IPS-15b (cell line): ENCODE results near the gene EZR.

ENCODE experiments used
- H3K27me3 ChIP-seq: one replicate; pipeline ENCODE4 v1.6.1; 2013; ENCODE audit warnings: low read length; ENCODE audit not compliant: control insufficient read depth, insufficient read depth
- H3K36me3 ChIP-seq: one replicate; pipeline ENCODE4 v1.6.1; 2013; ENCODE audit warnings: low read length; ENCODE audit not compliant: control insufficient read depth, insufficient read depth
- H3K4me1 ChIP-seq: one replicate; pipeline ENCODE4 v1.6.1; 2013; ENCODE audit warnings: mild to moderate bottlenecking, low read length; ENCODE audit not compliant: control insufficient read depth, insufficient read depth
- H3K4me3 ChIP-seq: one replicate; pipeline ENCODE4 v1.5.1; 2013; ENCODE audit warnings: low read depth, low read length
- H3K9ac ChIP-seq: one replicate; pipeline ENCODE4 v1.6.1; 2013; ENCODE audit warnings: low read depth, mild to moderate bottlenecking, low read length
- H3K9me3 ChIP-seq: one replicate; pipeline ENCODE4 v1.6.1; 2013; ENCODE audit warnings: mild to moderate bottlenecking, low read length; ENCODE audit not compliant: control insufficient read depth, insufficient read depth

EZR gene

GRCh38 chr6:158853072-158853879 is 34.1 kb upstream of the EZR start:
- no peaks in the 10 kb centered on the region for H3K36me3 ChIP-seq
- no peaks in the 10 kb centered on the region for H3K9me3 ChIP-seq
- H3K4me3 ChIP-seq, result peak overlapping the region; percentile 18
- no peaks in the 10 kb centered on the region for H3K27me3 ChIP-seq
- H3K9ac ChIP-seq, result no peak overlapping the region
- H3K4me1 ChIP-seq, result peaks cover 29% of the 10 kb centered on the region

DNA sequence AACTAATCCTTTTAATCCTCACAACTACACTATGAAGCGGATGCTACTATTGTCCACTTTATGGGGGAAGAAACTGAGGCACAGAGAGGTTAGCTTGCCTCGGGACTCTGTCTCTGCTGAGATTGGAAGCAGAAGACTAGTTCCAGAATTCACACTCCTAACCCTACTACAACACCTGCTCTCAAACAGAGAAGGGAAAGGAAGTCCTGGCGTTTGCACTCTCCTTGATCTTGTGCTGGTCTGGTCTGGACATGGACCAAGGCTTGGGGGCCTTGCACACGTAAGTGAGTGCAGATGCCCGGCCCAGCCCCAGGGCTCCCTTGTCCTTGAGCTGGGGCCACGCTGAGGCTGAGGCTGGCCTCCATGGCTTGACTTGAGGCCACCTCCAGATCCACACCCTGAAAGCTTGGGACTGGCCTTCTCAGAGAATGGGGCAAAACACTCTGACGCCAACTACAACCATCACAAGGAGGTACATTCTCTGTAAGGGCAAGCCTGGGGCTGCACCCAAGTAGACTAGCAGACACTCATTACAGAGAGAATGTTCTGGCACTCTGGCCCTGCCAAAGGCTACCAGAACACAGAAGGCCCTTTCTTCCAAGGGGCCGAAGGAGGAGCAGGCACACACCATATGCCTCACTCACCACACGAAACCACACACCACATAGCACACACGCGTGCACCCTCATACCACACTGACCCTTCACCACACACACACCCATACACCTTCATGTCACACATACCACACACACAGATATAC is 33.3 kb upstream of the EZR start:
- H3K9ac ChIP-seq, result no peak overlapping the region
- H3K36me3 ChIP-seq, result no peaks in the 10 kb centered on the region
- peak overlapping the region; percentile 18 for H3K4me3 ChIP-seq
- H3K27me3 ChIP-seq, result no peaks in the 10 kb centered on the region
- H3K9me3 ChIP-seq, result no peaks in the 10 kb centered on the region
- H3K4me1 ChIP-seq, result peaks cover 29% of the 10 kb centered on the region

- no peak overlapping the region for H3K9ac ChIP-seq
These were observed 31.6 kb upstream of the EZR start for GRCh38 chr6:158850807-158851115.

GRCh38 chr6:158849899-158850806 is 31.0 kb upstream of the EZR start:
- Histone ChIP-seq H3K36me3 (no peaks in the 10 kb centered on the region), H3K9me3 (no peaks in the 10 kb centered on the region), H3K27me3 (no peaks in the 10 kb centered on the region), H3K4me3 (no peak overlapping the region), H3K9ac (no peak overlapping the region), H3K4me1 (peaks cover 29% of the 10 kb centered on the region)

More at GRCh38 chr6:158850807-158851115, 31.6 kb upstream of the EZR start:
- no peaks in the 10 kb centered on the region for H3K27me3 ChIP-seq
- no peaks in the 10 kb centered on the region for H3K36me3 ChIP-seq
- peaks cover 29% of the 10 kb centered on the region for H3K4me1 ChIP-seq
- H3K9me3 ChIP-seq, result no peaks in the 10 kb centered on the region
- H3K4me3 ChIP-seq, result no peak overlapping the region

GRCh38 chr6:158848490-158848895 is 29.3 kb upstream of the EZR start:
- Histone ChIP-seq H3K4me1 (peaks cover 16% of the 10 kb centered on the region), H3K9ac (no peak overlapping the region), H3K9me3 (no peaks in the 10 kb centered on the region), H3K36me3 (no peaks in the 10 kb centered on the region), H3K27me3 (no peaks in the 10 kb centered on the region), H3K4me3 (no peak overlapping the region)

- peaks cover 12% of the 10 kb centered on the region for H3K4me1 ChIP-seq
- H3K4me3 ChIP-seq, result no peak overlapping the region
- H3K27me3 ChIP-seq, result no peaks in the 10 kb centered on the region
- no peaks in the 10 kb centered on the region for H3K36me3 ChIP-seq
- no peaks in the 10 kb centered on the region for H3K9me3 ChIP-seq
- H3K9ac ChIP-seq, result no peak overlapping the region
These were observed 28.6 kb upstream of the EZR start for GRCh38 chr6:158847786-158848185.

DNA sequence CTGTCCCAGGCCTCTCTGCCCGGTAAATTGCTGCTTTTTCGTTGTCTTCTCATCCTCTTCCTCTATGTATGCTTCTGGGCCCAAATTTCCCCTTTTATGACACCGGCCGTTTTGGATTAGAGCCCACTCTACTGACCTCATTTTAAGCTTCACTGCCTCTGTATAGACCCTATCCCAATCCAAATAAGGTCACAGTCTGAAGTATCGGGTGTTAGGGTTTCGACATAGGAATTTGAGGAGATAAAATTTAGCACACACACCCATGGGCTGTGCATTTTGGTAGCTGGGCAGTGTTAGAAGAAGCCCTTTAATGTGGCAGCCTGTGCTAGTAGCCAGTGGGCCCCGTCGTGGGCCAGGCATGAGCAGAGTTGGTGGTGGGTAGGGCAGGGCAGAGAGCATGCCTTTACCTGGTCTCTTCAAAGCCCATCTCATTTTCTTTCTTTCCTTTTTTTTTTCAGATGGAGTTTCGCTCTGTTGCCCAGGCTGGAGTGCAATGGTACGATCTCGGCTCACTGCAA is 27.9 kb upstream of the EZR start:
- H3K27me3 ChIP-seq, result no peaks in the 10 kb centered on the region
- no peak overlapping the region for H3K4me3 ChIP-seq
- no peaks in the 10 kb centered on the region for H3K36me3 ChIP-seq
- no peak overlapping the region for H3K9ac ChIP-seq
- no peaks in the 10 kb centered on the region for H3K9me3 ChIP-seq
- peaks cover 9% of the 10 kb centered on the region for H3K4me1 ChIP-seq

DNA sequence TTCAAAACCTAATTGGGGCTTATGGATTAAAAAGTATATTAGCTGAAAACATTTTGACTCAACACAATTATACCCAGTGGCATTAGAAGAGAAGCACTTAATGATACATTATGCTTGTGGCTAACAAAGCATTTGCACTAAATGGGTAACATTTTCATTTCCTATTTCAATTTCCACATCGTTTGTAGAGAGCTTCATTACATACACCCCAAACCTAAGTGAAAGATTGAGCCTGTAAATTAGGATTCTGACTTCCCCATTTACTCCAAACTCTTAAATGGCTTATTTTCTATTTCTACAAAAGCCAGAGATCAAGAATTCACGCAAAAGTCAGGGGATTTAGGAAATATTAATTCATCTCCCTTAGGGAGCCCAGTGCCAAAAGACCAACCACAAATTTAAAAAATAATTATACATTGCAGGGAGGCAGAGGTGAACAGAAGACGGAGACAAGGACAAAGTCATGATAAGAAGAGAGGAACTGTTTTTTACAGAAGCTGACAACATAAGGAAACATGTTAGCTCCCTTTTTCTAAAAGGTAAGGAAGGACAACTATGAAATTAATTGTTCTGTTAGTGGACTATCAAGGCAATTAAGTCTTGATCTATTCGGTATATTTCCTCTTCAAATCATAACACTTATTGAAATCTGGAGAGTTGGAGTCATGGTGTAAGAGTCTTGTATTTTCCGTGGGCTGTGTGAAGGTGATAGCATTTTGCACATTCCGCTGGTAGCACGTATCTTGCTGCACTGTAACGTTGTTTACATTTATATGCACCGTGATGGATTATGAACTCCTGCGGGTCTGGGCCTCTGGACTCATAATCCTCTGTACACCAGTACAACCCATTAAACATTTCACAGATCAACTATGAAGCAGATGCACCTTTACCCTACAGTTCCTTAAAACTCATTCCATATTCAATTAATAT is 24.8 kb upstream of the EZR start:
- no peaks in the 10 kb centered on the region for H3K36me3 ChIP-seq
- no peaks in the 10 kb centered on the region for H3K27me3 ChIP-seq
- H3K9me3 ChIP-seq, result no peaks in the 10 kb centered on the region
- no peak overlapping the region for H3K4me3 ChIP-seq
- no peaks in the 10 kb centered on the region for H3K4me1 ChIP-seq
- H3K9ac ChIP-seq, result no peak overlapping the region

GRCh38 chr6:158841358-158841757 is 22.2 kb upstream of the EZR start:
- Histone ChIP-seq H3K4me3 (no peak overlapping the region), H3K9ac (no peak overlapping the region), H3K36me3 (no peaks in the 10 kb centered on the region), H3K4me1 (no peaks in the 10 kb centered on the region), H3K9me3 (no peaks in the 10 kb centered on the region), H3K27me3 (no peaks in the 10 kb centered on the region)

DNA sequence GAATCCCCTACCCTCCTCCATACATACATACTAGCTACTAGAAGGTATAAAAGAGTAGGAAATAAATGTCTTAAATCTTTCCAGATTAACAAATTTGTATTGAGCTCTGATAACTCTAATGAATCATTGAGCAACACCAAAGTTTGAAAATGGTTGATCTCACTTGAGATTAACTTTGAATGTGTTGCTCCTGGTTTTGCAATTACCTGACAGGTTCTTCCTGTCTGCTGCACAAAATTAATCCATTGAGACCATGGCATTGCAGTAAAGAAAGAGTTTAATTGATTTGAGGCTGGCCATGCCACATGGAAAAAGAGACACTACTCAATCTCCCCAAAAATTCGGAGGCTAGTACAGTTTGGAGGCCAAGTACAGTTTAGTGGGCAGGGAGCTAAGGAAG is 21.3 kb upstream of the EZR start:
- no peak overlapping the region for H3K4me3 ChIP-seq
- H3K27me3 ChIP-seq, result no peaks in the 10 kb centered on the region

More for the DNA sequence above, 21.3 kb upstream of the EZR start:
- H3K9me3 ChIP-seq, result no peaks in the 10 kb centered on the region
- H3K36me3 ChIP-seq, result no peaks in the 10 kb centered on the region
- H3K9ac ChIP-seq, result no peak overlapping the region
- peaks cover 5% of the 10 kb centered on the region for H3K4me1 ChIP-seq
